Measurements from ENCODE around the gene HMGN2.
"Not testable (repeated sequence)": the region's sequence is repeated elsewhere in the genome, so short reads cannot be mapped to it uniquely, and the experiment has no call there.

The HMGN2 gene

DNA sequence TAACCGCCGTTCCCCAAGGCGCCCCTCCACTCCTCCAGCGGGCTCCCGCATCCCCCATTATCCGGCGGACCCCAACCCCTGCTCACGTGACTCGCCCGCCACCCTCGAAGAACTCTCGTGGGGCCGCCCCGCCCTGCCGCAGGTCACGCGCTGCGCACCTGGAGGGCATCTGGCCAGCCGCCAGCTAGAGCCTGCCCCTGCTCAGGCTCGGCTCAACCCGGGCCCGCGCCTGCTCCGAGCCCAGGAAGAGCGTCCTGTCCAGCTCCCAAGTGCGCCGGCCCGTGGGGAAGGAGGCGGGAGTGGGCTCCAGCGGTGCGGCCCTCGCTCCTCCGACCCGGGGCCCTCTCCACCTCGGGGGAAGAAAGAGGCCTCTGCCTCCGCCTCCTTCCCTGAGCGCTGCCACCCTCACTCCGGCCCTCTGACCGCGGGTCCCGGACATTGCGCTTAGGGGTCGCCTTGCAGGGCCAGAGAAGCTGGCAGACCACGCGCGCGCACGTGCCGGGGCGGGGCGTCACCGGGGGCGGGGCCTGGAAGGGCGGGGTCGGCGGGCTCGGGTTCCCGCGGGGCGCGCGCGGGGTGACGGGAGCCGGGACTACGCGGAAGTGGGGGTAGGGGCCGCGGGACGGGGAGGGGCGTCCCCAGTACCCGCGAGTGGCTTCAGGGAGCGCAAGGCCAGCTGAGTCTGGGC is 28.4 kb downstream of the HMGN2 start:
- DNase-seq (ENCODE audit: extremely low spot score) = peak; percentile 85
- POLR2A ChIA-PET = interaction anchor here (0.6 to 4.3 kb wide), 28 partner anchors 9 to 364 kb away, joined by 3 to 55 read pairs (median 6); partner anchors contain the start of genes HMGN2 and RPS6KA1
- CTCF ChIA-PET = interaction anchor here (0.6 to 2.0 kb wide), 12 partner anchors 8 to 216 kb away, joined by 3 to 8 read pairs (median 4); partner anchors contain the start of gene RPS6KA1
- TF ChIP-seq L3MBTL2 (conservative IDR thresholded peaks at IDR 0.05) = peak; percentile 87
- TF ChIP-seq SUZ12 (IDR thresholded peaks at IDR 0.05) = no peak
- peak; percentile 27; the same call in 1 of the 2 replicates for TF ChIP-seq BHLHE40 (IDR thresholded peaks at IDR 0.05; ENCODE audit: borderline replicate concordance)

DNA sequence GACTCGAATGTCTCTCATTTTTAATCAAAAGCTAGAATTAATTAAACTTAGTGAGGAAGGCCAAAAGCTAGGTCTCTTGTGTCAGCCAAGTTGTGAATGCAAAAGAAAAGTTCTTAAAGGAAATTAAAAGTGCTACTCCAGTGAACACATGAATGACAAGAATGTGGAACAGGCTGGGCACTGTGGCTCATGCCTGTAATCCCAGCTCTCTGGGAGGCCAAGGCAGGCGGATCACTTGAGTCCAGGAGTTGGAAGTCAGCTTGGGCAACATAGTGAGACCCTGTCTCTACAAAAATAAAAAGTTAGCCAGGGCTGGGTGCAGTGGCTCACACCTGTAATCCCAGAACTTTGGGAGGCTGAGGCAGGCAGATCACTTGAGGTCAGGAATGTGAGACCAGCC is 38.5 kb downstream of the HMGN2 start:
- ChIA-PET CTCF (interaction anchor here (0.8 kb wide), 1 partner anchor 10 kb away, joined by 4 read pairs; no protein-coding TSS in a partner anchor), POLR2A (interaction anchor here (1.1 to 1.2 kb wide), 2 partner anchors 9 to 10 kb away, joined by 3 to 6 read pairs; no protein-coding TSS in a partner anchor)
- DNase-seq (ENCODE audit: extremely low spot score) = not testable (repeated sequence)

DNA sequence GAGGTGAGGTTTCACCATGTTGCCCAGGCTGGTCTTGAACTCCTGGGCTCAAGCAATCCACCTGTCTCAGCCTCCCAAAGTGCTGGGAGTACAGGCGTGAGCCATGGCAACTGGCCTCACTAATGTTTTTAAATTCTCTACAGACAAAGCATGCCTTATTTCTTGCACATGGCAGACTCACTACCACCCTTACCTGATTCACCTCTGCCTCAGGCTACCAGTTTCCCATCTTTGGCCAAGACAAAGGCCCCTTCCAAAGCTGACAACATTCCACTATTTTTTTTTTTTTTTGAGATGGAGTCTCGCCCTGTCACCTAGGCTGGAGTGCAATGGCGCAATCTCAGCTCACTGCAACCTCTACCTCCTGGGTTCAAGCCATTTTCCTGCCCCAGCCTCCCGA is 43.6 kb downstream of the HMGN2 start:
- ChIA-PET CTCF (interaction anchor here (0.7 kb wide), 1 partner anchor 23 kb away, joined by 4 read pairs; no protein-coding TSS in a partner anchor), POLR2A (interaction anchor here (1.8 to 4.8 kb wide), 2 partner anchors 9 to 15 kb away, joined by 4 to 32 read pairs; no protein-coding TSS in a partner anchor)
- DNase-seq (ENCODE audit: extremely low spot score) = not testable (repeated sequence)

DNA sequence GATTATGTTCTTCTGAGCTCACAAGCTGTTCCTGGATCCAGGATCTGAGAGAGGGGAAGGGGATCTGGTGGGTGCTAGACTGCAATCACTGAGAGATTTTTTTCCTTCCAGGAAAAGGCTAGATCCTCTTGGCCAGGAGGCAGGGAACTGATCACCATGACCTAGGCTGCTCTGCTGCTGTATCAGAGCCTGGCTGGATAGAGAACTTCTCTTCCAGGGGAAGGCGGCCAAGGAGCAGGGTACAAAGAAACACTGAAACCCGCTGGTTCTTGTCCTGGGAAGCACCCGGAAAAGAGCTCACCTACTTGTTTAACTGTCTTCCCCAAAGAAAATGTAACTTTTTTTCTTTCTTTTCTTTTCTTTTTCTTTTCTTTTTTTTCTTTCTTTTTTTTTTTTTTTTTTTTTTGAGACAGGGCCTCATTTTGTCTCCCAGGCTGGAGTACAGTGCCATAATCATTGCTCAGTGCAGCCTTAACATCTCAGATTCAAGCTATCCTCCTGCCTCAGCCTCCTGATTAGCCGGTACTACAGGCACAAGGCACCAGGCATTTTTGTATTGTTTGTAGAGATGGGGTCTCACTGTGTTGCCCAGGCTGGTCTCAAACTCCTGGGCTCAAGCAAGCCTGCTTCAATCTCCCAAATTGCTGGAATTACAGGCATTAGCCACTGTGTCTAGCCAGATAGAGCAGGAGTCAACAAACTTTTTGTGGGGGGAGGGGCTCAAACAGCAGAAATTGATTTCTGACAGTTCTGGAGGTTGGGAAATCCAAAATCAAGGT is 44.9 kb downstream of the HMGN2 start:
- ChIA-PET CTCF (interaction anchor here (1.3 kb wide), 1 partner anchor 21 kb away, joined by 4 read pairs; no protein-coding TSS in a partner anchor), POLR2A (interaction anchor here (1.3 to 4.8 kb wide), 3 partner anchors 7 to 16 kb away, joined by 4 to 32 read pairs (median 5); no protein-coding TSS in a partner anchor)
- DNase-seq (ENCODE audit: extremely low spot score) = no peak
- TF ChIP-seq NFRKB (IDR thresholded peaks at IDR 0.05) (no peak), SP1 (IDR thresholded peaks at IDR 0.05) (no peak), FOXK2 (IDR thresholded peaks at IDR 0.05) (no peak), CTBP1 (IDR thresholded peaks at IDR 0.05; ENCODE audit: borderline replicate concordance) (no peak), ELF4 (IDR thresholded peaks at IDR 0.05) (no peak), FOXA1 (IDR thresholded peaks at IDR 0.05) (no peak), ZNF384 (IDR thresholded peaks at IDR 0.05) (no peak), HDGF (IDR thresholded peaks at IDR 0.05; ENCODE audit: borderline replicate concordance) (no peak), ARNT (IDR thresholded peaks at IDR 0.05) (no peak), LEF1 (IDR thresholded peaks at IDR 0.05; ENCODE audit: borderline replicate concordance) (no peak), FOXM1 (IDR thresholded peaks at IDR 0.05; ENCODE audit: borderline replicate concordance) (no peak), TARDBP (IDR thresholded peaks at IDR 0.05) (no peak), BHLHE40 (IDR thresholded peaks at IDR 0.05; ENCODE audit: borderline replicate concordance) (no peak), L3MBTL2 (conservative IDR thresholded peaks at IDR 0.05) (no peak), SUZ12 (IDR thresholded peaks at IDR 0.05) (no peak)
- TF ChIP-seq, protein P1, sequence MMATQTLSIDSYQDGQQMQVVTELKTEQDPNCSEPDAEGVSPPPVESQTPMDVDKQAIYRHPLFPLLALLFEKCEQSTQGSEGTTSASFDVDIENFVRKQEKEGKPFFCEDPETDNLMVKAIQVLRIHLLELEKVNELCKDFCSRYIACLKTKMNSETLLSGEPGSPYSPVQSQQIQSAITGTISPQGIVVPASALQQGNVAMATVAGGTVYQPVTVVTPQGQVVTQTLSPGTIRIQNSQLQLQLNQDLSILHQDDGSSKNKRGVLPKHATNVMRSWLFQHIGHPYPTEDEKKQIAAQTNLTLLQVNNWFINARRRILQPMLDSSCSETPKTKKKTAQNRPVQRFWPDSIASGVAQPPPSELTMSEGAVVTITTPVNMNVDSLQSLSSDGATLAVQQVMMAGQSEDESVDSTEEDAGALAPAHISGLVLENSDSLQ (IDR thresholded peaks at IDR 0.05) = no peak

DNA sequence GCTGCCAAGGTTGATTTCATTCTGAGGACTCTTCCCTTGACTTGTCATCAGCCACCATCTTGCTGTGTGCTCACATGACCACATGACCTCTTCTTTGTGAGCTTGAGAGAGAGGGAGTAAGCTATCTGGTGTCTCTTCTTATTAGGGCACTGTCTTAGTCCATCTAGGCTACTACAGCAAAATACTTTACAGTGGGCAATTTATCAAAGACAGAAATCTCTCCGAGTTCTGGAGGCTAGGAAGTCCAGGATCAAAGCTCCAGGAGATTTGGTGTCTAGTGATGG is 45.5 kb downstream of the HMGN2 start:
- ChIA-PET POLR2A (interaction anchor here (1.3 to 4.8 kb wide), 2 partner anchors 10 to 17 kb away, joined by 5 to 32 read pairs; no protein-coding TSS in a partner anchor), CTCF (interaction anchor here (1.3 kb wide), 1 partner anchor 21 kb away, joined by 4 read pairs; no protein-coding TSS in a partner anchor)
- DNase-seq (ENCODE audit: extremely low spot score) = no peak

DNA sequence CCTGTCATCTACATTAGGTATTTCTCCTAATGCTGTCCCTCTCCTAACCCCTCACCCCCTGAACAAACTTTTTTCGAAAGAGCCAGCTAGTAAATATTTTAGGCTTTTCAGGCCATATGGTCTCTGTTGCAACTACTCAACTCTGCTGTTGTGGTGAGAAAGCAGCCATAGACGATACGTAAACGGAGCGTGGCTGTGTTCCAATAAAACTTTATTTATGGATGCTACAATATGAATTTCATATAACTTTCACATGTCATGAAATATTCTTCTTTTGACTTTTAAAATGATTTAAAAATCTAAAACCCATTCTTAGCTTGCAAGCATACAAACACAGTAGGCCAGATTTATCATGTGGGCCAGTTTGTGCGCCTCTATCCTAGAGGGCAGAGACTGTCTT is 46.1 kb downstream of the HMGN2 start:
- DNase-seq (ENCODE audit: extremely low spot score) = no peak
- POLR2A ChIA-PET = interaction anchor here (1.0 to 4.8 kb wide), 2 partner anchors 12 to 17 kb away, joined by 3 to 32 read pairs; no protein-coding TSS in a partner anchor
- CTCF ChIA-PET = no interaction called here
- TF ChIP-seq FOXA1 (IDR thresholded peaks at IDR 0.05) (no peak), BHLHE40 (IDR thresholded peaks at IDR 0.05; ENCODE audit: borderline replicate concordance) (no peak), FOXM1 (IDR thresholded peaks at IDR 0.05; ENCODE audit: borderline replicate concordance) (no peak), TARDBP (IDR thresholded peaks at IDR 0.05) (no peak), SP1 (IDR thresholded peaks at IDR 0.05) (no peak), ELF4 (IDR thresholded peaks at IDR 0.05) (no peak), NFRKB (IDR thresholded peaks at IDR 0.05) (no peak), FOXK2 (IDR thresholded peaks at IDR 0.05) (no peak), HDGF (IDR thresholded peaks at IDR 0.05; ENCODE audit: borderline replicate concordance) (no peak), CTBP1 (IDR thresholded peaks at IDR 0.05; ENCODE audit: borderline replicate concordance) (no peak), ZNF384 (IDR thresholded peaks at IDR 0.05) (no peak), LEF1 (IDR thresholded peaks at IDR 0.05; ENCODE audit: borderline replicate concordance) (no peak), L3MBTL2 (conservative IDR thresholded peaks at IDR 0.05) (no peak), SUZ12 (IDR thresholded peaks at IDR 0.05) (no peak)
- TF ChIP-seq, protein P1 (IDR thresholded peaks at IDR 0.05) = no peak

More for the DNA sequence above, 45.5 kb downstream of the HMGN2 start:
- TF ChIP-seq NFRKB (IDR thresholded peaks at IDR 0.05) = no peak
- no peak for TF ChIP-seq SP1 (IDR thresholded peaks at IDR 0.05)
- TF ChIP-seq FOXM1 (IDR thresholded peaks at IDR 0.05; ENCODE audit: borderline replicate concordance) = no peak
- TF ChIP-seq SUZ12 (IDR thresholded peaks at IDR 0.05) = no peak
- no peak for TF ChIP-seq FOXK2 (IDR thresholded peaks at IDR 0.05)
- no peak for TF ChIP-seq ARNT (IDR thresholded peaks at IDR 0.05)
- TF ChIP-seq BHLHE40 (IDR thresholded peaks at IDR 0.05; ENCODE audit: borderline replicate concordance) = no peak
- TF ChIP-seq TARDBP (IDR thresholded peaks at IDR 0.05) = no peak
- TF ChIP-seq HDGF (IDR thresholded peaks at IDR 0.05; ENCODE audit: borderline replicate concordance) = no peak
- TF ChIP-seq FOXA1 (IDR thresholded peaks at IDR 0.05) = no peak
- no peak for TF ChIP-seq ELF4 (IDR thresholded peaks at IDR 0.05)
- no peak for TF ChIP-seq CTBP1 (IDR thresholded peaks at IDR 0.05; ENCODE audit: borderline replicate concordance)
- TF ChIP-seq LEF1 (IDR thresholded peaks at IDR 0.05; ENCODE audit: borderline replicate concordance) = no peak
- TF ChIP-seq, protein P1 (IDR thresholded peaks at IDR 0.05) = no peak
- TF ChIP-seq ZNF384 (IDR thresholded peaks at IDR 0.05) = no peak
- no peak for TF ChIP-seq L3MBTL2 (conservative IDR thresholded peaks at IDR 0.05)
